ENCODE data around the gene RGS7. TPM values are rescaled to one million over a fixed set of nuclear protein-coding genes. Genes with fewer than 3 reads are reported as not detected.

RGS7 gene
- total and polyA plus RNA-seq, 2 of the 8 experiments (the other 6 are each of a cell fraction or from before 2014, with no cell fraction given), result 1.6 to 3.0 TPM

GRCh38 chr1:241332987-241333386 lies 24.0 kb downstream of the RGS7 start:
- Histone ChIP-seq H3K36me3 (ENCODE audit: control insufficient read depth in 2 of 4, insufficient read depth in 4 of 4, low read length in 3 of 4) (no peaks in the 10 kb centered on the region; a peak in 1 of 8 replicates), H3K23me2 (ENCODE audit: low read depth, low read length) (no peaks in the 10 kb centered on the region), H3K4me2 (ENCODE audit: insufficient read depth in 1 of 2, low read depth in 2 of 2, low read length in 2 of 2) (no peak overlapping the region), H2BK12ac (ENCODE audit: low read depth, low read length) (no peak overlapping the region), H3K79me1 (ENCODE audit: low read depth, low read length) (no peaks in the 10 kb centered on the region), H3K27me3 (replicated peaks in 1 of 4; ENCODE audit: control insufficient read depth in 3 of 4, extremely low read depth in 1 of 4, insufficient read depth in 3 of 4, low read length in 3 of 4) (no peaks in the 10 kb centered on the region), H3K4me1 (replicated peaks in 1 of 4; ENCODE audit: control insufficient read depth in 3 of 4, insufficient read depth in 4 of 4, low read length in 3 of 4) (no peaks in the 10 kb centered on the region), H3K9me3 (ENCODE audit: insufficient read depth in 2 of 2, low read depth in 1 of 2, low read length in 1 of 2) (no peaks in the 10 kb centered on the region), H3K56ac (replicated peaks; ENCODE audit: insufficient read length, low read depth, low read length) (no peak overlapping the region), H3K18ac (ENCODE audit: extremely low read depth, low read length) (no peak overlapping the region), H4K91ac (replicated peaks; ENCODE audit: insufficient read length, low read length) (no peak overlapping the region), H2AK5ac (ENCODE audit: low read depth, low read length) (no peak overlapping the region), H2BK120ac (replicated peaks; ENCODE audit: low read depth, low read length) (no peak overlapping the region), H2BK5ac (ENCODE audit: low read depth, low read length) (no peak overlapping the region), H3K4me3 (ENCODE audit: extremely low read depth in 1 of 4, insufficient read depth in 2 of 4, low read depth in 3 of 4, low read length in 4 of 4) (no peak overlapping the region), H3K4ac (replicated peaks; ENCODE audit: insufficient read length, low read depth, low read length) (no peak overlapping the region), H4K5ac (ENCODE audit: insufficient read length, low read depth, low read length) (no peak overlapping the region), H2BK15ac (ENCODE audit: low read length) (no peak overlapping the region), H3K23ac (ENCODE audit: insufficient read length) (no peak overlapping the region), H2BK20ac (ENCODE audit: low read length) (no peak overlapping the region), H2AFZ (ENCODE audit: low read length) (no peak overlapping the region), H3K27ac (ENCODE audit: low read depth, low read length) (no peak overlapping the region), H3K14ac (ENCODE audit: insufficient read length) (no peak overlapping the region), H4K8ac (ENCODE audit: extremely low read depth, insufficient read depth, low read length) (no peak overlapping the region), H4K20me1 (replicated peaks in 1 of 2; ENCODE audit: control insufficient read depth in 1 of 2, insufficient read depth in 2 of 2, low read length in 2 of 2) (no peaks in the 10 kb centered on the region), H3K79me2 (ENCODE audit: control insufficient read depth in 1 of 2, insufficient read depth in 2 of 2, low read length in 2 of 2) (no peaks in the 10 kb centered on the region), H3K9ac (replicated peaks in 1 of 4; ENCODE audit: extremely low read depth in 1 of 4, low read depth in 3 of 4, low read length in 3 of 4) (no peak overlapping the region)
- DNase-seq (ENCODE audit: low read depth in 1 of 2, low spot score in 2 of 2) (no peak), FAIRE-seq (no peak)
- WGBS, 2 experiments (ENCODE audit: extremely low coverage in 1 of 2, insufficient coverage in 1 of 2, insufficient read length in 1 of 2, insufficient replicate concordance in 2 of 2, low coverage in 1 of 2, low lambda C conversion rate in 2 of 2, missing lambda C conversion rate in 1 of 2), result 81% methylated on average over 2 of the region's 2 CpGs; no CpG with 5 or more reads in 1 of the 2 experiments
- CTCF ChIA-PET (ENCODE audit: partially characterized antibody), result no interaction called here
- POLR2A ChIA-PET (ENCODE audit: partially characterized antibody), result no interaction called here
- TF ChIP-seq GTF2F1 (IDR thresholded peaks at IDR 0.05; ENCODE audit: borderline replicate concordance, low read depth, low read length), result no peak
- no peak for TF ChIP-seq JUND (IDR thresholded peaks at IDR 0.05; ENCODE audit: low read length)
- TF ChIP-seq SRF (IDR thresholded peaks at IDR 0.05; ENCODE audit: low read depth, low read length), result no peak
- no peak for TF ChIP-seq CEBPB (IDR thresholded peaks at IDR 0.05; ENCODE audit: low read depth, low read length)
